Middle frontal gyrus (tissue), 1 donor: ENCODE results near the gene ZNF423.

ENCODE experiments used
- DNase-seq: peaks from one replicate; pipeline ENCODE4 v3.0.0-alpha.2; 2015; ENCODE audit warnings: low spot score; ENCODE audit errors: extremely low spot score

ZNF423 gene

GRCh38 chr16:49466881-49467280 lies 389.0 kb downstream of the ZNF423 start:
- DNase-seq = no peak

- no peak for DNase-seq
Measured at GRCh38 chr16:49466529-49466831, 389.4 kb downstream of the ZNF423 start.

GRCh38 chr16:49465661-49466528 lies 390.0 kb downstream of the ZNF423 start:
- DNase-seq = no peak

GRCh38 chr16:49464877-49465504 lies 390.9 kb downstream of the ZNF423 start:
- no peak for DNase-seq

- no peak for DNase-seq
Measured at GRCh38 chr16:49464093-49464492, 391.8 kb downstream of the ZNF423 start.

- no peak for DNase-seq
Measured at GRCh38 chr16:49463529-49463928, 392.4 kb downstream of the ZNF423 start.

GRCh38 chr16:49462989-49463371 lies 392.9 kb downstream of the ZNF423 start:
- DNase-seq = no peak

GRCh38 chr16:49462362-49462988 lies 393.4 kb downstream of the ZNF423 start:
- DNase-seq = no peak

GRCh38 chr16:49461517-49461951 lies 394.4 kb downstream of the ZNF423 start:
- no peak for DNase-seq

- DNase-seq = no peak
Measured at GRCh38 chr16:49460786-49461470, 395.0 kb downstream of the ZNF423 start.

GRCh38 chr16:49459953-49460735 lies 395.8 kb downstream of the ZNF423 start:
- no peak for DNase-seq

- no peak for DNase-seq
Measured at GRCh38 chr16:49458656-49459445, 397.1 kb downstream of the ZNF423 start.

GRCh38 chr16:49458243-49458642 lies 397.7 kb downstream of the ZNF423 start:
- no peak for DNase-seq

- DNase-seq = no peak
Measured at GRCh38 chr16:49457196-49457595, 398.7 kb downstream of the ZNF423 start.

- no peak for DNase-seq
Measured at GRCh38 chr16:49456763-49457162, 399.1 kb downstream of the ZNF423 start.

GRCh38 chr16:49455991-49456745 lies 399.7 kb downstream of the ZNF423 start:
- DNase-seq = no peak

- DNase-seq = no peak
Measured at GRCh38 chr16:49455181-49455990, 400.5 kb downstream of the ZNF423 start.

- DNase-seq = no peak
Measured at GRCh38 chr16:49454426-49455180, 401.3 kb downstream of the ZNF423 start.
